Measurements from ENCODE around the gene ZNF444.

DNA sequence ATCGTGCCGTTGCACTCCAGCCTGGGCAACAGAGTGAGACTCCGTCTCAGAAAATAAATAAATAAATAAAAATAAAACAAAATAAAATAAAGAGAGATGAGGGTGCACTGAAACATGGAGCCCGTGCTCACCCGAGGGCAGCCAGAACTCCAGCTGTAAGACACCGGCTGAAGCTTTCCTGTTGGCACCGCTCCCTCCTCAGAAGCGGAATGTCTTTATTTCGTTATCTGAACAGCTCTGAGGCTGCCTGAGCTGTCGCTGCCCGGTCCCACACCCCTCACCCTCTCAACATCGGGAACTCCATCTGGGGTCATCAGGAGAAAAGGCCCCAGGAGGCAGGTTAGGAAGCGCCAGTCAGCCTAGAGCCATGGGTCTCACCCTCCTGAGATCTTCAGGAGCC lies 44.4 kb upstream of the ZNF444 start:
- TF ChIP-seq, protein P1, sequence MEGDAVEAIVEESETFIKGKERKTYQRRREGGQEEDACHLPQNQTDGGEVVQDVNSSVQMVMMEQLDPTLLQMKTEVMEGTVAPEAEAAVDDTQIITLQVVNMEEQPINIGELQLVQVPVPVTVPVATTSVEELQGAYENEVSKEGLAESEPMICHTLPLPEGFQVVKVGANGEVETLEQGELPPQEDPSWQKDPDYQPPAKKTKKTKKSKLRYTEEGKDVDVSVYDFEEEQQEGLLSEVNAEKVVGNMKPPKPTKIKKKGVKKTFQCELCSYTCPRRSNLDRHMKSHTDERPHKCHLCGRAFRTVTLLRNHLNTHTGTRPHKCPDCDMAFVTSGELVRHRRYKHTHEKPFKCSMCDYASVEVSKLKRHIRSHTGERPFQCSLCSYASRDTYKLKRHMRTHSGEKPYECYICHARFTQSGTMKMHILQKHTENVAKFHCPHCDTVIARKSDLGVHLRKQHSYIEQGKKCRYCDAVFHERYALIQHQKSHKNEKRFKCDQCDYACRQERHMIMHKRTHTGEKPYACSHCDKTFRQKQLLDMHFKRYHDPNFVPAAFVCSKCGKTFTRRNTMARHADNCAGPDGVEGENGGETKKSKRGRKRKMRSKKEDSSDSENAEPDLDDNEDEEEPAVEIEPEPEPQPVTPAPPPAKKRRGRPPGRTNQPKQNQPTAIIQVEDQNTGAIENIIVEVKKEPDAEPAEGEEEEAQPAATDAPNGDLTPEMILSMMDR (IDR thresholded peaks at IDR 0.05) = no peak
- no peak for TF ChIP-seq POLR2A (IDR thresholded peaks at IDR 0.05)
- no peak for TF ChIP-seq EP300 (IDR thresholded peaks at IDR 0.05)

Data from tibial nerve (tissue), 4 donors.